Breast epithelium (tissue), 4 donors: ENCODE results near the gene FNBP1. TPM values are rescaled to one million over a fixed set of nuclear protein-coding genes. Genes with fewer than 3 reads are reported as not detected.
A peak's percentile ranks its signal among the peaks of the same experiment; 100 is the strongest.

Experiments used
- DNase-seq, 2 donors: peaks; one replicate each; pipeline ENCODE4 v3.0.0-alpha.2; 2019; ENCODE audit warnings: low spot score in 2 of 2
- H3K27ac ChIP-seq, 2 donors: fragments of 200-600 bp; sonication (generic) in 1 of 2; one replicate each; pipeline ENCODE4 v1.5.1; 2016 to 2019; ENCODE audit warnings: mild to moderate bottlenecking in 1 of 2
- H3K27me3 ChIP-seq, 2 donors: fragments of 200-600 bp; sonication (generic) in 1 of 2; one replicate each; pipeline versions ENCODE4 v1.5.1 to v1.6.0; 2017 to 2019; ENCODE audit warnings: control low read depth in 1 of 2, mild to moderate bottlenecking in 1 of 2
- H3K36me3 ChIP-seq: fragments of 200-600 bp; one replicate; pipeline ENCODE4 v1.5.1; 2019
- H3K4me1 ChIP-seq, 2 donors: fragments of 200-600 bp; sonication (generic); one replicate each; pipeline ENCODE4 v1.5.1; 2016 to 2019; ENCODE audit warnings: control low read depth in 1 of 2
- H3K4me3 ChIP-seq, 3 donors: fragments of 200-600 bp; sonication (generic); 1 replicate in 2 of 3; 2 replicates in 1 of 3; pipeline ENCODE4 v1.5.1; 2016 to 2019; ENCODE audit warnings: mild to moderate bottlenecking in 3 of 3, moderate library complexity in 2 of 3
- H3K9me3 ChIP-seq, 2 donors: fragments of 200-600 bp; sonication (generic) in 1 of 2; one replicate each; pipeline ENCODE4 v1.5.1; 2016 to 2019; ENCODE audit warnings: control low read depth in 1 of 2
- POLR2A ChIP-seq: fragments of 450-650 bp; IDR thresholded peaks from one replicate; pipeline ENCODE4 v1.6.1; 2016; ENCODE audit warnings: antibody characterized with exemption, mild to moderate bottlenecking, moderate library complexity
- POLR2AphosphoS5 ChIP-seq, 3 donors: sonication (generic); formaldehyde crosslinking; IDR thresholded peaks; one replicate each; pipeline ENCODE4 v1.6.1; 2017; ENCODE audit warnings: antibody characterized with exemption in 3 of 3
- intact Hi-C: fragments of 100-400 bp; cut with DNase I; formaldehyde crosslinking; loops from one replicate; pipeline ENCODE4 v1.15.1; 2023; ENCODE audit warnings: low total_unique reads
- total RNA-seq, 3 donors: library from RNA; depleted of rRNA; stranded (reverse); fragments of >200 nt; gene quantifications; one replicate each; pipeline ENCODE4 v1.1.0, GENCODE V29; 2016
- TF ChIP-seq, protein P1 (sequence below), 3 donors: fragments of 450-650 bp; IDR thresholded peaks; one replicate each; pipeline ENCODE4 v1.5.1; 2016 to 2017; ENCODE audit warnings: antibody characterized with exemption in 3 of 3, mild to moderate bottlenecking in 3 of 3, moderate library complexity in 3 of 3

Gene FNBP1
- total RNA-seq, 3 donors from 2014 or later, result 31.3 to 49.8 (median 41.9) TPM

DNA sequence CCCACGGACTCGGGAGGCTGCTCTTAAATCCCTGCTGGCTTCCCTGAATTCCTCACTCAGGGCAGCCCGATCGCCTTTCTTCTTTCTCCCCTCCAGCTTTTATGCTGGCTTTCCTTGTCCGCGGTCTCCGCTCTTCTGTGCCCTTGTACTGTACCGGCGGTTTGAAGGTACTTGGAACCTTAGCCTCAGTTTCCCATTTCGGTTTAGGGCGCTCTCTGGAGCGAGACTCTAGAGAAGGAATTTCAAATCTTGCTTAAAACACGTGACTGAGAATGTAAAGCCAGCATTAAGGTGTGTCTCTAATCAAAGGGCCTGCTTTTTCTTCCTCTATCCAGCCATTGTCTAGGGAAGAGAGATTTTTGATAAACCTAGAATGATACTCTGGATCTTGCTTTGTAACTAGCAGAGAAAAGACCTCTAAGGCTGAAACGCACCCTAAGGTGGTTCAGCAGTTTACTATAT lies 11.4 kb upstream of the FNBP1 start:
- no peak for TF ChIP-seq POLR2AphosphoS5 (IDR thresholded peaks at IDR 0.05)
- TF ChIP-seq POLR2A, result no peak
- TF ChIP-seq, protein P1, sequence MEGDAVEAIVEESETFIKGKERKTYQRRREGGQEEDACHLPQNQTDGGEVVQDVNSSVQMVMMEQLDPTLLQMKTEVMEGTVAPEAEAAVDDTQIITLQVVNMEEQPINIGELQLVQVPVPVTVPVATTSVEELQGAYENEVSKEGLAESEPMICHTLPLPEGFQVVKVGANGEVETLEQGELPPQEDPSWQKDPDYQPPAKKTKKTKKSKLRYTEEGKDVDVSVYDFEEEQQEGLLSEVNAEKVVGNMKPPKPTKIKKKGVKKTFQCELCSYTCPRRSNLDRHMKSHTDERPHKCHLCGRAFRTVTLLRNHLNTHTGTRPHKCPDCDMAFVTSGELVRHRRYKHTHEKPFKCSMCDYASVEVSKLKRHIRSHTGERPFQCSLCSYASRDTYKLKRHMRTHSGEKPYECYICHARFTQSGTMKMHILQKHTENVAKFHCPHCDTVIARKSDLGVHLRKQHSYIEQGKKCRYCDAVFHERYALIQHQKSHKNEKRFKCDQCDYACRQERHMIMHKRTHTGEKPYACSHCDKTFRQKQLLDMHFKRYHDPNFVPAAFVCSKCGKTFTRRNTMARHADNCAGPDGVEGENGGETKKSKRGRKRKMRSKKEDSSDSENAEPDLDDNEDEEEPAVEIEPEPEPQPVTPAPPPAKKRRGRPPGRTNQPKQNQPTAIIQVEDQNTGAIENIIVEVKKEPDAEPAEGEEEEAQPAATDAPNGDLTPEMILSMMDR (IDR thresholded peaks at IDR 0.05), result no peak
- H3K4me3 ChIP-seq, result peak overlapping the region; percentile 92 to 99 (median 99)
- intact Hi-C loops, result no loop called here

DNA sequence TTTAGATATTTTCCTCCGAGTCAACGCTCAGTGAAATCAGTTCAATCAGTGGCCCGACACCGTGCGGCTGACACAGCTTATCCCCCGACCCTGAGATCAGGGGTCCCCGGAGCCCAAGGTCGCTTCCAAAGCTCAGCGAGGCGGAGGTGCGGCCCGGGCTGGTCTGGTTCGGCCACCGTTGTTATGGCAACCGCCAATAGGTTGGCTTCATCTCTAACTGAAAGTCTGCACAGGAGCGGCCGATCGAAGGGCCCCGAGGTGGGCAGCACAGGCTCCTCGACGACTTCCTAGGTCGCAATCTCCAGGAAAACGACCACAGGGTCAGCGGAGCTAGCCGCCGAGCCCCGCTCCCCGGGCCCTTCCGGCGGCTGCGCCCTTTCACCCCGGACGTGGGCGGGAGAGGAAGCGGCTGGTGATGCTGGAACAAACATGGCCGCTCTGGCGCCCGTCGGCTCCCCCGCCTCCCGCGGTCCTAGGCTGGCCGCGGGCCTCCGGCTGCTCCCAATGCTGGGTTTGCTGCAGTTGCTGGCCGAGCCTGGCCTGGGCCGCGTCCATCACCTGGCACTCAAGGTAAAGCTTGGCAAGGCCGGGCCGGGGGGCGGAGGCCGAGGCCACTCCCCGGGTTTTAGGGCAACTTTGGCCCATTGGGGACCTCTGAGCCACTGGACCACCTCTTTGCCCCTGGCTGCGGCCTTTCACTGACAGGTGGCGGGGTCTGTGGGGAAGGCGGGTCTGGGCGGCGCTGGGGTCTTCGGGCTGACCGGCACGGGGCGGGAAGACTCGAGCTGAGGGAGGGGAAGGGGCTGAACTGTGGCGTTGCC lies 10.7 kb upstream of the FNBP1 start, which contains the start of gene GPR107:
GPR107 (plus strand) TSS at position 403 of the 821 bp plus-strand sequence; CDS start at position 430, 27 bp downstream.
- peaks cover 7 to 22% of the 10 kb centered on the region in 2 donors for H3K4me1 ChIP-seq

More for the DNA sequence above, 11.4 kb upstream of the FNBP1 start:
- H3K4me1 ChIP-seq, result peaks cover 7 to 22% of the 10 kb centered on the region in 2 donors
- H3K9me3 ChIP-seq, result no peaks in the 10 kb centered on the region
- H3K27me3 ChIP-seq, result no peaks in the 10 kb centered on the region
- H3K27ac ChIP-seq, result peak overlapping the region; percentile 89 to 94
- DNase-seq, result no peak
- no peaks in the 10 kb centered on the region for H3K36me3 ChIP-seq

DNA sequence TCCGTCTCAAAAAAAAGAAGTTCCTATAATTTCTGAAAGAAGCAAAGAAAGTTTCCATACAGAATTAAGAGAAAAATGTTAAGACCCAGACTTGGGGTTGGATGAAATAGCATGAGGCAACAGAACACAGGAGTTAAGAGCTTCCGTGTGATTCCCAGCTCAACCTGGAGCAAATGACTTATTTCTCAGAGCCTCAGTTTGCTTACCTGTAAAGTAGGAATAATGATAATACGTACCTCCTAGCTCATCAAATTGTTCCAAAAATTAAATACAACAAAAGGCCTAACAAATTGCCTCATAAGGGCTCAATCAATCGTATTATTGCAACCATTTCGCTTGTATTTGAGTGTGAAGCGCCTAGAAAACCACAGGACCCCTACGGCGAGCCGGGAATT lies 10.1 kb upstream of the FNBP1 start:
- Histone ChIP-seq H3K4me3 (peak overlapping the region; percentile 92 to 99 (median 99)), H3K4me1 (peaks cover 7 to 22% of the 10 kb centered on the region in 2 donors), H3K27ac (peak overlapping the region; percentile 89 to 94), H3K27me3 (no peaks in the 10 kb centered on the region), H3K36me3 (no peaks in the 10 kb centered on the region), H3K9me3 (no peaks in the 10 kb centered on the region)
- intact Hi-C loops, result no loop called here
- no peak for DNase-seq
- no peak for TF ChIP-seq POLR2A
- TF ChIP-seq, protein P1 (IDR thresholded peaks at IDR 0.05), result no peak
- no peak for TF ChIP-seq POLR2AphosphoS5 (IDR thresholded peaks at IDR 0.05)

More for the DNA sequence above, 10.7 kb upstream of the FNBP1 start, which contains the start of gene GPR107:
- Histone ChIP-seq H3K27ac (peak within 1 kb of the TSS; percentile 89 to 94), H3K4me3 (peak within 1 kb of the TSS; percentile 92 to 99 (median 99)), H3K36me3 (no peaks in the 10 kb centered on the region), H3K9me3 (no peaks in the 10 kb centered on the region), H3K27me3 (no peaks in the 10 kb centered on the region)
- peak; percentile 70 to 80 for DNase-seq
- intact Hi-C loops, result no loop called here
- TF ChIP-seq, protein P1 (IDR thresholded peaks at IDR 0.05), result peak in 2 of 3 donors; percentile 3 to 4
- TF ChIP-seq POLR2AphosphoS5 (IDR thresholded peaks at IDR 0.05) (peak; percentile 85 to 92 (median 89)), POLR2A (peak; percentile 85)

DNA sequence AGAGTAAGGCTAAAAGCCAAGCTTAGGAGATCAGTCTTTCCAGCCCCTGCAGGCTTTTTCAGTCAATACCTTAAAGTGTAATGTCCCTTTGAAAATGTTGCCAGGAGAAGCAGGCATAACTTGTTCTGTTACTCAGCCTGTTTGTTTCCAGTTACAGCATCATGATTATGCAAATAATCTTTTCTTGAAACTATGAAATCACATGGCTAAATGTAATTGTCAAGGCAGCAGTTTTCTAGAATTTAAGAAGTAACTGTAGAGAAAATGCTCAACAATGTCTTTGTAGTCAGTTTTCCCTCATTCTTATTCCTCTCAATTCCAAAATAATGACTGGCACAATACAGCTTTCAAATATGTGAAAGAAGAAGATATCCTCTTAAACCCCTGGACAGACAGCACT lies 8.9 kb upstream of the FNBP1 start:
- peak in 1 of 2 donors; percentile 39 for DNase-seq
- Histone ChIP-seq H3K9me3 (no peaks in the 10 kb centered on the region), H3K36me3 (no peaks in the 10 kb centered on the region), H3K27me3 (no peaks in the 10 kb centered on the region), H3K4me3 (peak overlapping the region in 1 of 3 donors; percentile 92), H3K4me1 (peaks cover 7 to 22% of the 10 kb centered on the region in 2 donors), H3K27ac (peak overlapping the region; percentile 86 to 89)
- intact Hi-C loops, result no loop called here
- peak in 1 of 3 donors; percentile 63 for TF ChIP-seq POLR2AphosphoS5 (IDR thresholded peaks at IDR 0.05)
- TF ChIP-seq POLR2A, result no peak

DNA sequence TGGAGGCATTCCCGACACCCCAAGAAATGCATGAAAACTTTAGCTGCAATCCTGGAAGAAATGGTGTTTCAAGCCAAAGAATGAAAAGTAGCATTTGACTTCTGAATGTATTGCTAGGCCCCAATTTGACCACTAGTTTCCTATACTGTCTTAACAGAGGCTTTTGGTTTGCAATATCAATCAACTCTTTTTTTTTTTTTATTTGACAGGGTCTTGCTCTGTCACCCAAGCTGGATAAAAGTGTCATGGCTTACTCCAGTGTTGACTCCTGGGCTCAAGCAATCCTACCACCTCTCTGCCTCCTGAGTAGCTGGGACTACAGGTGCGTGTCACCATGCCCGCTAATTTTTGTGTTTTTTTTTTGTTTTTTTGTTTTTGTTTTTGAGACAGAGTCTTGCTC lies 7.5 kb upstream of the FNBP1 start:
- Histone ChIP-seq H3K27ac (no peak overlapping the region), H3K4me1 (peaks cover 7 to 22% of the 10 kb centered on the region in 2 donors), H3K27me3 (no peaks in the 10 kb centered on the region), H3K4me3 (no peak overlapping the region), H3K36me3 (no peaks in the 10 kb centered on the region), H3K9me3 (no peaks in the 10 kb centered on the region)
- TF ChIP-seq, protein P1 (IDR thresholded peaks at IDR 0.05), result no peak
- DNase-seq, result no peak
- intact Hi-C loops, result no loop called here
